Measurements from ENCODE around the gene IGSF9.

IGSF9 gene, protein sequence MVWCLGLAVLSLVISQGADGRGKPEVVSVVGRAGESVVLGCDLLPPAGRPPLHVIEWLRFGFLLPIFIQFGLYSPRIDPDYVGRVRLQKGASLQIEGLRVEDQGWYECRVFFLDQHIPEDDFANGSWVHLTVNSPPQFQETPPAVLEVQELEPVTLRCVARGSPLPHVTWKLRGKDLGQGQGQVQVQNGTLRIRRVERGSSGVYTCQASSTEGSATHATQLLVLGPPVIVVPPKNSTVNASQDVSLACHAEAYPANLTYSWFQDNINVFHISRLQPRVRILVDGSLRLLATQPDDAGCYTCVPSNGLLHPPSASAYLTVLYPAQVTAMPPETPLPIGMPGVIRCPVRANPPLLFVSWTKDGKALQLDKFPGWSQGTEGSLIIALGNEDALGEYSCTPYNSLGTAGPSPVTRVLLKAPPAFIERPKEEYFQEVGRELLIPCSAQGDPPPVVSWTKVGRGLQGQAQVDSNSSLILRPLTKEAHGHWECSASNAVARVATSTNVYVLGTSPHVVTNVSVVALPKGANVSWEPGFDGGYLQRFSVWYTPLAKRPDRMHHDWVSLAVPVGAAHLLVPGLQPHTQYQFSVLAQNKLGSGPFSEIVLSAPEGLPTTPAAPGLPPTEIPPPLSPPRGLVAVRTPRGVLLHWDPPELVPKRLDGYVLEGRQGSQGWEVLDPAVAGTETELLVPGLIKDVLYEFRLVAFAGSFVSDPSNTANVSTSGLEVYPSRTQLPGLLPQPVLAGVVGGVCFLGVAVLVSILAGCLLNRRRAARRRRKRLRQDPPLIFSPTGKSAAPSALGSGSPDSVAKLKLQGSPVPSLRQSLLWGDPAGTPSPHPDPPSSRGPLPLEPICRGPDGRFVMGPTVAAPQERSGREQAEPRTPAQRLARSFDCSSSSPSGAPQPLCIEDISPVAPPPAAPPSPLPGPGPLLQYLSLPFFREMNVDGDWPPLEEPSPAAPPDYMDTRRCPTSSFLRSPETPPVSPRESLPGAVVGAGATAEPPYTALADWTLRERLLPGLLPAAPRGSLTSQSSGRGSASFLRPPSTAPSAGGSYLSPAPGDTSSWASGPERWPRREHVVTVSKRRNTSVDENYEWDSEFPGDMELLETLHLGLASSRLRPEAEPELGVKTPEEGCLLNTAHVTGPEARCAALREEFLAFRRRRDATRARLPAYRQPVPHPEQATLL

DNA sequence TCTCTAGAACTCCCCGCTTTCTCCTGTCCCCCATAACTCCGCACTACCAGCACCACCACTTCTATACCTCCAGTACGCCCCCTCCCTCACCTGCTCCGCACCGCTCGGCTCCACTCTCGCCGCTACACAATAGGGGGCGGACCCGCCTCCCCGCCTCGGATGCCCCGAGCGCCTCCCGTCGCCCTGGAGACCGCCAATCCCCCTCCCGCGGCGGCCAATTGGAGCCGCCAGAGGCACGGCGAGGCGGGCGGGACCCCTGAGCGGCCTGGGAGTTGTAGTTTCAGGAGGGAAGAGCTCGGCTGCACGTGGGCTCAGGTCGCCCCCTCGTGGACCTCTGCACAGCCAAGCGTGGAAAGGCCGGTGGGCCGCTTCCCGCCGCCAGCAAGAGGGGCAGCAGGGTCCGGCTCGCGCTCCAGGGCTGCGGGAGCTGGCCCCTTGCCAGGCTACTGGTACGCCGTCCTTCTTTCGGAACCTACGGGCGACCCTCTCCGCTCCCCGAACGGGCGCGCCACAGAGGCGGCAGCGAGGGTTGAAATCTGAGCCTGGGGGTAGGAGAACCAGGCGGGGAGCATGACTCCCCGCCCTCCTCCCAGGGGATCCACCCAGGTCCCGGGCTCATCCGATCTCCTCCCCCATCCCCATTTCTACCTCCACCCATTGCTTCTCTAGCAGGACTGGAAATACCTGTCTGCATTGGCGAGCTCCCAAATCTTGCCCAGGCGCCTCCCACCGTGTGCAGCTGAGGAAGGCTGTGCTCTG, at the start of gene IGSF9:
Gene IGSF9 (minus strand): TSS at position 131 of the 759 bp plus-strand sequence. CDS start 2,159 bp downstream, outside the sequence.
- FAIRE-seq, result peak; percentile 83
- peak; percentile 95 for DNase-seq (ENCODE audit: low spot score)

DNA sequence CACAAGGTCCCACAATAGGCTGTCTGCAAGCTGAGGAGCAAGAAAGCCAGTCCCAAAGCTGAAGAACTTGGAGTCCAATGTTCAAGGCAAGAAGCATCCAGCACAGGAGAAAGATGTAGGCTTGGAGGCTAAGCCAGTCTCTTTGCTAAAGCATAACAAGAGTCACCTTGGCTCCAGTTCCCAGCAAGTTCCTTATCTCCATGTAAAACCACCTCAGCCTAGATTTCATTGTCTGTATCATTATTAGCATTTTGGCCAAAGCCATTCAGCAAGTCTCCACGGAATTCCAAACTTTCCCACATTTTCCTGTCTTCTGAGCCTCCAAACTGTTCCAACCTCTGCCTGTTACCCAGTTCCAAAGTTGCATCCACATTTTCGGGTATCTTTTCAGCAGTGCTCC, 49.5 kb upstream of the IGSF9 start:
- DNase-seq (ENCODE audit: low spot score) (no peak), FAIRE-seq (no peak)

DNA sequence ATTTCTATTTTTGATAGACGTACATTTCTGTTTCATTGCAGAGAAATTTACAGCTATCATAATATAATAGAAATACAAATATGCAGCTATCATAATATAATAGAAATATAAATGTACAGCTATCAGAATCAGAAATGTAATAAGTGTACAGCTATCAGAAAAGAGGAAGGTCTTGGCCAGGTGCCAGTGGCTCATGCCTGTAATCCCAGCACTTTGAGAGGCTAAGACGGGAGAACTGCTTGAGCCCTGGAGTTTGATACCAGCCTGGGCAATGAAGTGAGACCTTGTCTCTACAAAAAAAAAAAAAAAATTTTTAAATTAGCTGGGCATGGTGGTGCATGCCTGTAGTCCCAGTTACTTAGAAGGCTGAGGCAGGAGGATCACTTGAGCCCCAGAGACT, 48.5 kb upstream of the IGSF9 start:
- no peak for FAIRE-seq
- DNase-seq (ENCODE audit: low spot score), result no peak

DNA sequence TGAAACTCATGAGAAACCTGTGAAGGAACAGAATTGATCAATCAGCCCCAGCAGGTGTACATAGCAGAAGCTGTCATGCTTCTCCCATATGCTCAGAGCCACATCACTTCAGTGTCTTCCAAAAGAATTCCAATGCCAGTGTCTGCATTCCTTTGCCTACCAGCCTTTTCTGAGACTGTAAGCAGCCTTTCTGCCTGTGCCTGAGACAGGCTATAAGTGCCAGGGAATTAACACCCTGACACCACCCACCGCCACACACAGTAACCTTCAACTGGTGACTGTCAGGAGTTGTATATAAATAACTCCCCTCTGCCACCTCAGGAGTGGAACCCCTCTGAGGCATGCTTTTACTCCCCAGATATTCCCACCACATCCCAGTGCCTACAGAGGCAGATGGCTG, 46.7 kb upstream of the IGSF9 start:
- DNase-seq (ENCODE audit: low spot score) (peak; percentile 18), FAIRE-seq (peak; percentile 35)

DNA sequence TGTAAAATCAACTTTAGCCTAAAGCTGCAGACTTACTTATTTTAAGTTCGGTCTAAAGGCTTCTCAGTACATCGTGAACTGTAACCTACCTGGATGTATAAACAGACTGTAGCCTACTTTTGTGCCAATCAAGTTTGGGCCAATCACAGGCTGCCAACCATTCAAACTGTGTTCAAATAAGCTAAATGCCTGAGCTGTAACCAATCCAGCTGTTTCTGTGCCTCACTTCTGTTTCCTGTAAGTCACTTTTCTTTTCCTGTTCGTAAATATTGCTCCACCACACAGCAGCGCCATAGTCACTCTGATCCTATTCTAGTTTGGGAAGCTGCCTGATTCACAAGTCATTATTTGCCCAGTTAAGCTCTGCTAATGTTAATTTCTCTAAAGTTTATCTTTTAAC, 46.1 kb upstream of the IGSF9 start:
- no peak for FAIRE-seq
- DNase-seq (ENCODE audit: low spot score), result no peak

DNA sequence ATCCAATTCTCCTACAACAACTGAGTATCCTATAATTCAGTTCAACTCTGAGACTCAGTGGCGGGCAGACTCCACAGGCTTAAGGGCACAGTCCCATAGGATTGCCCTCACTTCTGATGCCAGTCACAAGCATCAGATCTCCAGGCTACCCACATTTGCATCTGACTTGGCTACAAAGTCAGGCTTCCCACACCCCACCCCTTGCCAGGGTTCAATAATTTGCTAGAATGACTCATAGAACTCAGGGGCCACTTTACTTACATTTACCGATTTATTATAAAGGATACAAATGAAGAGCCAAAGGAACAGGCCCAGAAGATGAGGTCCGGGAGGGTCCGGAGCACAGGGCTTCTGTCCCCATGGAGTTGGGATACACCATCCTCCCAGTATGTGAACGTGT, 44.6 kb upstream of the IGSF9 start:
- FAIRE-seq, result no peak
- DNase-seq (ENCODE audit: low spot score), result no peak

DNA sequence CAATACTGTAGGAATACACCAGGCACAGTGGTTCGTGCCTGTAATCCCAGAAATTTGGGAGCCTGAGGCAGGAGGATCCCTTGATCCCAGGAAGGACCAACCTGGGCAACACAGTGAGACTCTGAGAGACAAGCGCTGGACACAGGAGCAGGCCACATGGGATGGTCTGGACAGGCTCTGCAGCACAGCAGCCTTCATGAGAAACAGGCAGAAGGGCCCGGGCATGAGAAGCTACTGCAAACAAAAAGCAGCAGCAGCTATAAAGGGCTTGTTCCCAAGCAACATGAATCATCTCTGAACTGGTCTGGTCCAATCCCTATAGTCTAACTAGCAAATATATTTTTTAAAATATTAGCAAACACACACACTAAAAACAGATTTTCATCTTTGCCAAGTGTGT, 44.2 kb upstream of the IGSF9 start:
- DNase-seq (ENCODE audit: low spot score) (no peak), FAIRE-seq (no peak)

DNA sequence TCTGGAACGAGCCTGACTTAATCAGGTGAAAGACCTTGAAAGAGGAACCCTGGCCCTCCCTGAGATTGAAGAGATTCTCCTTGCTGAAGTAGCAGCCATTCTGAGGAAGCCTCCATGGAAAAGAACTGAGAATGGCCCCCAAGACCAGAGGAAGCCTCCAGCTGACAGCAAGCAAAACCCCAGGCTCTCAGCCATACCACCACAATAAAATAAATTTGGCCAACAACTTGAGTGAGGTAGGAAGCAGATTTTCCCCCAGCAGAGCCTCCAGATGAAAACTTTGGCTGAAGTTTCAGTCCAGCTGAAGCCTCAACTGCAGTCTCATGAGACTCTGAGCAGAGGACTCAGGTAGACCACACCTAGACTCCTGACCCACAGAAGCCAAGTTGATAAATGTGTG, 42.6 kb upstream of the IGSF9 start:
- FAIRE-seq, result no peak
- no peak for DNase-seq (ENCODE audit: low spot score)

DNA sequence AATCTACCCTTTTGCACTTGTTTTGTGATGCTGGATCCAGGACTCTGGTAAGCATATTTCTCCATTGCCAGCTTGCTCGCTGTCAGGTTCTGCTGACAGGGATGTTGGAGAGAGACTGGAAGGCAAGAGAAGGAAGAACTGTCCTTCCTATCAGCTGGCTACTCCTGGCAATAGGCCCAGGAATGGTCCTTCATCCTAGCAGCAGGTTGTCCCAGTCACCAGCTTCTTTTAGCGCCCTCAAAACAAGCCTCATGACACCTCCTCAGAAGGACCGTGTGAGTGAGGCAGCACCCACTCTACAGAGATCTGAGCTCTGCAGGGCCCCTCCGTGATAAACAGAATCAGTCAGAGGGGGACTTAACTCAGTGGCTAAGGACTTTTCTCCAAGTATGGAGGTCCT, 41.8 kb upstream of the IGSF9 start:
- no peak for DNase-seq (ENCODE audit: low spot score)
- FAIRE-seq, result no peak

DNA sequence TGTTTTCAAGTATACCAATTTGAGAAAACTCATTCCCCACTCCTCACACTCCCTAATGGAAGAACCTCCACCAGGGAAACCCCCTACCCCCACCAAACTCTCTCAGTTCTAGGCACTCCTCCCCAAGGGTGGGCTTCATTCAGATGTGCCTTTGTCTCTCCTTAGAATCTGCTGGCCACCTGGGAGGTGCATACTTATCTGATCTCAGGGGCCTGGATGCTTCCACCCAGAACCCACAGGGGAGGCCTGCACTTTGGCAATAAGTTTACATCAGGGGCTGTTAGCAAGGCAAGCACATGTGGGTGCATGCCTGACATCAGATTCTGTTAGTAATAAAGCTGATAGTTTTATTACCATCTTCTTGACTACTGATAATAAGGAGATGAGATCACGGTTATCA, 41.1 kb upstream of the IGSF9 start:
- no peak for DNase-seq (ENCODE audit: low spot score)
- no peak for FAIRE-seq

DNA sequence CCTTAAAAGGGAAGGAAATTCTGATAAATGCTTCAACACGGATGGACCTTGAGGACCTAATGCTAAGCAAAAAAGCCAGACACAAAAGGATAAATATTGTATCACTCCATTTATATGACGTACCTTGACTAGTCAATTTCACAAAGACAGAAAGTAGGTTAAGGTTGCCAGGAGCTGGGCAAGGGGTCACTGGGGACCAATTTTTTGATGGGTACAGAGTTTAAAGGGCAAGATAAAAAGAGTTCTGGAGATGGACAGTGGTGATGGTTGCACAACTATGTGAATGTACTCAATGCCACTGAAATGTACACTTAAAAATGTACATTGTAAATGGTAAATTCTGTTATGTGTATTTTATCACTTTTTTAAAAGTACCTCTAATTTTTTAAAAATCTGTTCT, 40.7 kb upstream of the IGSF9 start:
- FAIRE-seq (no peak), DNase-seq (ENCODE audit: low spot score) (no peak)

DNA sequence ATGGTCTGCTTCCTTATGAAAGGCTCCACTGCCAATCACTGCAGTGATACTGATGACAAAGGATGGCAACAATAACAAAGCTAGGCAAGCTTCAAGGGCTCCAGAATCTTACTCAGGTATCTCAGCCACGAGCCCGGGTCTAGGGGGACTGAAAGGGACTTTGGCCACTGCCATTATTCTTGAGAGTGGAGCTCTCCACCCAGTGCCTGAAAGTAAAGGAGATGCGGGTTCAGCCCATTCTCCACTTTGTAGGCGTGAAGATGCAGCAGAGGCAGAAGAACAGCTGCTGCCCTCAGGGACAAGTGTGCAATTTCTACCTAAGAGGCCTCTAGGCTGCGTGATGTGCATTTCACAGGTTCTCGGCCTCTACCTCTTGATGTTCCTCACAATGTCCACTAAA, 40.1 kb upstream of the IGSF9 start:
- FAIRE-seq (no peak), DNase-seq (ENCODE audit: low spot score) (no peak)

DNA sequence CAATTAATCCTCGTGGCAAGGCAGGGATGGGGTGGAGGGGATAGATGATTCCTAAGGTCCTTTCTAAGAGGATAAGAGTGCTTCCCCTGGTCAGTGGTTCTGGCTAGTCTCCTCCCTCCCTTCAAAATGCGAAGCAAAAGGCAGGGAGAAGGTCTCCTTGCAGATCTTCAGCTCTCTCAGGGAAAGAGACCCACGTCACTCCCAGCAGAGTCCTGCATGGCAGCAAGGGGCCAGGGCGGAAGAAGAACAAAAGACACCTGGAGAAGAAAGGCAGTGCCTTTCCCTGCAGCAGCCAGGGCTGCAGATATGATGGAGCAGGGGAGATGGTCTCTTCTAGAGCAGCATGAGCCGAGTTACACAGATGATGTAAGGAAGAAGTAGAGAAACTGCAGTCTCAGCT, 38.3 kb upstream of the IGSF9 start:
- FAIRE-seq (no peak), DNase-seq (ENCODE audit: low spot score) (no peak)

DNA sequence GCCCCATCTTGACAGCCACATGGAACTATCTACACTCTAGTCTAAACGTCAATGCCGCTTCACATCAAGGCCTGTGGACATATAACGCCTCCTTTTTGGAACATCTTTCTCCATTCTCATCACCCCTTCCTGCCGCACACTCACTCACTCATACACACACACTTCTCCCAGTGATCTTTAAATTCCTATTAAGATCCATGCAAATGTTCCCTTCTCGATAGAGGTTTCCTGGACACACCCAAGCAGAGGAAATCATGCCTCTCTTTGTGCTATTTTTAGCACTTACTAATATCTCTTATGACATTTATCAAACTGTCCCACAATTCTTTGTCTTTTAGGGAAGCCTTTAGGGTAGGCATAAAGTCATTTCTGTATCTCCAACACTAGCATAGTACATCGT, 36.9 kb upstream of the IGSF9 start:
- DNase-seq (ENCODE audit: low spot score) (no peak), FAIRE-seq (peak; percentile 50)

DNA sequence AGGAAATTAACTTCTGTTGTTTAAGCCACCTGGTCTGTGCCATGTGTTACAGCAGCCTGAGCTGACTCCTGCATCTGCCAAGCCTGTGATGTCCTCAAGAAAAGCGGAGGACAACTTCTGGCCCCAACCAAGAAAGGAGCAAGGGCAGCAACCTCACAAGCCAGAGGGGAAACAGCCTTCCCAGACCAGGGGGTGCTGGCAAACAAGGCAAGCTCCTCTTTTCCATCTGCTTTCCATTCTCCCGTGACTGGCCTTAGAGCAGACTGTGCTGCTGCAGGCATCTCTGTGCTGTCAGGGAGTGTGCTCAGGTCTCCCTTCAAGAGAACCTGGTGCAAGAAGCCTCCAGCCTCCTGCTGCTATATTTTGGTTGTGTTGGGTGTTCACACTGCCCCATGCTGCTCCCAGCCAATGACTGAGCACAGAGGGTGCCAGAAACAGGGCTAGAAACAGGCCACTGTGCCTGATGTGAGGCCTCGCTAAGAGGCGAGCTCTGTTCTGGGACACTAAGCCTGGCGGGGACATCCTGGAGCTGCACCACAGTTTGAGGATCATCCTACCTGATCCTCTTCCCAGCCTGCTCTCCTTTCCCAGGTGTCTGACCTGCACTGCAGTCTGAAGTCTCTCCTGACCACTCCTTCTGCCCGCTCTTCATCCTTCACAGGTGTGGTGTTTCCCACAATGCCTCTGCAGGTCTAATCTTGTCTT, 36.1 kb upstream of the IGSF9 start:
- DNase-seq (ENCODE audit: low spot score) (no peak), FAIRE-seq (no peak)

DNA sequence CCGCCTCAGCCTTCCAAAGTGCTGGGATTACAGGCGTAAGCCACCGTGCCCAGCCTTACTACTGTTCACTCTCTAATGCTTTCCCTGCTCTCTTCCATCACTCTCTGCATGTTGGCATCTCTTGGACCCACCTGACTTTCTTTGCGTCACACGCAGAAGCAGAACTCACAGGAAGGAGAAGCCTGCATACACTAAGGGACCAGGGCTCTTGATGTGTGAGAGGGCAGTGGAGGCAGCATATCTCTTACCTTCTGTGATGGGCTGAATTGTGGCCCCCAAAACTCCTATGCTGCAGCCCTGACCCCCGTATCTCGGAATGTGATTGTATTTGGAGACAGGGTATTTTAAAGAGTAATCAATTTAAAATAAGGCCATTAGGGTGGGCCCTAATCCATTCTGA, 35.4 kb upstream of the IGSF9 start:
- FAIRE-seq, result no peak
- no peak for DNase-seq (ENCODE audit: low spot score)

DNA sequence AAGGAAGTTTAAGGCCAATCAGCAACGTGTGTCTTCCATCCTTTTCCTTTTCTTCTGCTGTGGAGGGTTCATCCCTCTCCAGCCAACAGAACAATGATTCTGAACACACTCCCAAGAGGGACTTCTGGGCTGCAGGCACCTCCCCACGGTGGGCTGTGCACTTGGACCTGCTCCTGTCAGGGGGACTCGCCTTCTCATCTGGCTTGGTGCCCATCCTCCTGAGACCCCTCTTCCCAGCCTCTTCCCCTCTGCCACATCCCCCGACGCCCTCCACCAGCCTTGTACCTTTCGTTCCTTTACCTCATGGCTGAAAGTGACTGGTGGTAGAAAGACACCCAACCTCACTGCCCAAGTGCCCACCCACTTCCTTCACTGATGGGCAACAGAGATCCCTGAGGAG, 34.7 kb upstream of the IGSF9 start:
- FAIRE-seq, result no peak
- DNase-seq (ENCODE audit: low spot score), result no peak

DNA sequence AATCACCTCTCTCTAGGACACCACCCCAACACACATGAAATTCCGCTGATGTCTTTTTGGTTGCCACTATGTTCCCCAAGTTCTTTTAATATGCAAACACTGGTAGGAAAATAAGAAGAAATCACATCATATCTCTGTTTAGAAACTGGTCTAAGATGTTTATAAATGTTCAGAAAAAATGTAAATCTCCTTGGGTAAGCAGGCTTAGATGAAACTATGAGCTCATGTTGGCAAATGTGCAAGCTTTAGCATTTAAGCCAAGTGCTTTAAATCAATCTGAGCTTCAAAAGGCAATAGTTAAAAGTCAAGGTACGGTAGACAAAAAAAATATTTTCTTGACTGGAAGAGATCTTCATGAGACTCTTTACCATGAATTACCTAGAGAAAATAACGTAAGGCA, 33.8 kb upstream of the IGSF9 start:
- DNase-seq (ENCODE audit: low spot score), result no peak
- FAIRE-seq, result no peak

DNA sequence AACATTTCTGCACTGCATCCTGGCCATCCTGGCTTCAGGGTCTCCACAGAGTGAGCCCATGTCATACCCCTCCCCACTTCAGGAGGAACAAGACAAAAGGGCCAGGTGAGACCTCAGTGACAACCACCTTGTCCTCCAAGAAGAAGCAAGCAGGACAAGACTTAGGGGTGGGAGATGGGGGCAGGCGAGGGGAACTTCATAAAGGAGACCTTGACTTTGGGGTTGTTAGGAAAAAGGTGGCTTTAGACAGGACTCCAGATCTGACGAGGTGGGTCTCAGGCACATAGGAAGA, 32.6 kb upstream of the IGSF9 start:
- no peak for DNase-seq (ENCODE audit: low spot score)
- FAIRE-seq, result no peak

DNA sequence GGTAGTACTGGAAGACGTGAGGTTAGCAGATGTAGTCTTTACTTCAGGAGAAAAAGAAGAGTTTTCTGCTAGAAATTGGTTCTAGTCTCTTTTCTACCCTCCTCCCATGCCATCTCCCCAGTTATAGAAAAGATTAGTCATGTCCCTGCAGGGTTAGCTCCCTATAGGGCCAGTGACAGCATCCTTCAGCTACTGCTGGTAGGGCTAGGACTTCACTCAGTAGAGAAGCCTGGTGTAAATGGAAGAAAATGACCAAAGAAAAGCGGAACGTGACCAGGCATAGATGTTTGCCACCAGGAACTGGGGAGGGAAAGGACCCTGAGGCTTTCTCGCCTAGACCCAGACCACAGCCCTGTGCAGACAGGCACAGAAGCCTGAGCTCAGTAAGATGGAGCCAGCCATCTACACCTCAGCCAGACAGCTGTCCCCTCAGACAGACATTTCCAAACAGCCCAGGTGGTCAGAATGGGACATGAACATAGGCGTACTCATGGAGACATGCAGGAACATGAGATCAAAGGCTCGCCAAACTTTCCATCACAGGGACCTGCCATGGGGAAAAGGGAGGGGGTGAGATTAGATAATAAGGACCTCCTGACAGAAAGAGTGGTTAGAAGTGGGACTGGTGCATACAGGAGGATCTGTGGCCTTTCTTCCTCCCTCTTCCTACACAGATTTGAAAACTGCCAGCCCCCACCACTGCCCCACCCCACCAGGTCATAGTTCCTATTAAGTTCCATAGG, 32.1 kb upstream of the IGSF9 start:
- FAIRE-seq, result no peak
- DNase-seq (ENCODE audit: low spot score), result no peak

All from urothelium cell line (cell line).